HepG2 (cell line): ENCODE measurements around the gene MAGEL2. TPM values are rescaled to one million over a fixed set of nuclear protein-coding genes. Genes with fewer than 3 reads are reported as not detected.

Source experiments
- ATAC-seq: fragments of 200-7000 bp; cut with Tn5 transposase; 3 replicates; pipeline ENCODE4 v1.9.1; 2020; ENCODE audit warnings: mild to moderate bottlenecking, moderate library complexity
- BruUV-seq: library from RNA; stranded (reverse); fragments of 400-500 nt; replicated peaks from 2 replicates; lab custom pipeline; 2021; lab: Mats Ljungman, UMichigan
- CTCF ChIA-PET: fragments of 300-600 bp; formaldehyde crosslinking; extraction: SDS; loops from one replicate; lab custom pipeline; 2021; ENCODE audit warnings: low total read pairs, inconsistent platforms, low intra/inter-chr PET ratio; lab: Yijun Ruan, JAX
- POLR2A ChIA-PET: fragments of 350-600 bp; sonication (Branson Sonifier 250); formaldehyde crosslinking; loops from one replicate; lab custom pipeline; 2020; ENCODE audit warnings: antibody characterized with exemption, inconsistent platforms; lab: Yijun Ruan, JAX
- DNase-seq: peaks from one replicate; pipeline ENCODE4 v3.0.0-alpha.2; 2015; ENCODE audit warnings: low spot score
- FAIRE-seq: peaks from 3 replicates; lab custom pipeline; 2011; peaks lifted over from hg19 to GRCh38; lab: Jason Lieb, UNC
- H2AFZ ChIP-seq: one replicate; pipeline ENCODE4 v1.6.1; 2011; ENCODE audit warnings: low read length, inconsistent platforms
- H3K27ac ChIP-seq: fragments of 300-600 bp; 3 replicates; pipeline ENCODE4 v1.8.0; 2011; ENCODE audit warnings: mixed run types, mild to moderate bottlenecking, mixed read lengths, low read length, inconsistent platforms; ENCODE audit not compliant: insufficient read depth; ENCODE audit errors: extremely low read length
- H3K27me3 ChIP-seq, 2 experiments: fragments of 200-600 bp in 1 of 2; 2 replicates in 1 of 2; 3 replicates in 1 of 2; pipeline versions ENCODE4 v1.6.0 to v1.8.0; 2011; ENCODE audit warnings: low read length in 2 of 2, mild to moderate bottlenecking in 2 of 2, moderate library complexity in 2 of 2, inconsistent platforms in 1 of 2; ENCODE audit not compliant: insufficient read depth in 2 of 2, control insufficient read depth in 1 of 2
- H3K36me3 ChIP-seq, 2 experiments: fragments of 200-600 bp in 1 of 2; replicated peaks in 1 of 2; 2 replicates in 1 of 2; 3 replicates in 1 of 2; pipeline versions ENCODE4 v1.5.1 to v1.8.0; 2011; ENCODE audit warnings: low read length in 2 of 2, inconsistent platforms in 1 of 2; ENCODE audit not compliant: insufficient read depth in 2 of 2, control insufficient read depth in 1 of 2
- H3K4me1 ChIP-seq: 2 replicates; pipeline ENCODE4 v1.5.1; 2012; ENCODE audit warnings: low read length, inconsistent platforms; ENCODE audit not compliant: insufficient read depth
- H3K4me2 ChIP-seq: 2 replicates; pipeline ENCODE4 v1.6.0; 2011; ENCODE audit warnings: low read depth, low read length, inconsistent platforms
- H3K4me3 ChIP-seq, 3 experiments: fragments of 200-600 bp in 1 of 3; sonication (generic), shearing (Covaris generic) in 1 of 3; replicated peaks in 1 of 3; 2 replicates each; pipeline ENCODE4 v1.5.1; 2011 to 2016; ENCODE audit warnings: low read length in 3 of 3, inconsistent platforms in 2 of 3, low read depth in 2 of 3, mild to moderate bottlenecking in 2 of 3, control low read depth in 1 of 3, mixed read lengths in 1 of 3; ENCODE audit not compliant: insufficient read depth in 1 of 3
- H3K79me2 ChIP-seq: one replicate; pipeline ENCODE4 v1.6.1; 2011; ENCODE audit warnings: low read length, inconsistent platforms; ENCODE audit not compliant: insufficient read depth
- H3K9ac ChIP-seq: 2 replicates; pipeline ENCODE4 v1.6.0; 2011; ENCODE audit warnings: mild to moderate bottlenecking, low read depth, low read length, inconsistent platforms; ENCODE audit not compliant: insufficient read depth
- H3K9me3 ChIP-seq: 2 replicates; pipeline ENCODE4 v1.5.1; 2012; ENCODE audit warnings: mild to moderate bottlenecking, low read length
- H4K20me1 ChIP-seq: 2 replicates; pipeline ENCODE4 v1.6.0; 2011; ENCODE audit warnings: inconsistent platforms, mild to moderate bottlenecking, low read length, moderate library complexity; ENCODE audit not compliant: insufficient read depth
- CREB1 ChIP-seq, 2 experiments: fragments of 450-650 bp in 1 of 2; IDR thresholded peaks; 2 replicates each; pipeline ENCODE4 v1.6.1; 2016 to 2017; ENCODE audit warnings: control low read depth in 1 of 2, mild to moderate bottlenecking in 1 of 2, missing compliant biosample characterization in 1 of 2, missing genetic modification characterization in 1 of 2
- RAD51 ChIP-seq: fragments of 450-650 bp; IDR thresholded peaks from 2 replicates; pipeline ENCODE4 v1.6.1; 2016; ENCODE audit warnings: borderline replicate concordance
- WGBS: methylation state at CpG from one replicate; pipeline ENCODE4 v1.1.6; 2017; ENCODE audit warnings: low lambda C conversion rate; 5-methylcytosine and 5-hydroxymethylcytosine counted together
- in situ Hi-C: cut with HindIII; loops from 2 replicates; pipeline ENCODE4 v1.10.0; 2017; ENCODE audit warnings: low pct_unique_long_range_greater_than_20kb; ENCODE audit not compliant: extremely low pct_ligation_motif_present
- intact Hi-C: fragments of 100-400 bp; cut with micrococcal nuclease; formaldehyde crosslinking; loops from one replicate; pipeline ENCODE4 v1.10.0; 2022; ENCODE audit not compliant: unreplicated experiment
- polyA plus RNA-seq, 8 experiments: library from polyadenylated mRNA; depleted of rRNA in 3 of 8; stranded (reverse) in 7 of 8; unstranded in 1 of 8; fragments of >200 nt; fragmentation: Illumina TruSeq in 4 of 8; extraction: Trizol in 4 of 8; gene quantifications; 2 replicates each; pipeline versions ENCODE4 v1.2.1 to v1.2.3, GENCODE V29; 2011 to 2016; ENCODE audit warnings: low read depth in 4 of 8, missing spikeins in 1 of 8, mixed read lengths in 1 of 8; ENCODE audit not compliant: insufficient read depth in 1 of 8
- total RNA-seq, 5 experiments: library from RNA; depleted of rRNA; stranded (reverse); fragments of >200 nt; fragmentation: Illumina TruSeq; extraction: Trizol; gene quantifications; 2 replicates each; pipeline ENCODE4 v1.2.3, GENCODE V29; 2016; ENCODE audit warnings: low read depth in 1 of 5

Gene MAGEL2
- total and polyA plus RNA-seq, 2 of the 13 experiments (the other 11 are each of a cell fraction or from before 2014, with no cell fraction given) = not detected

DNA sequence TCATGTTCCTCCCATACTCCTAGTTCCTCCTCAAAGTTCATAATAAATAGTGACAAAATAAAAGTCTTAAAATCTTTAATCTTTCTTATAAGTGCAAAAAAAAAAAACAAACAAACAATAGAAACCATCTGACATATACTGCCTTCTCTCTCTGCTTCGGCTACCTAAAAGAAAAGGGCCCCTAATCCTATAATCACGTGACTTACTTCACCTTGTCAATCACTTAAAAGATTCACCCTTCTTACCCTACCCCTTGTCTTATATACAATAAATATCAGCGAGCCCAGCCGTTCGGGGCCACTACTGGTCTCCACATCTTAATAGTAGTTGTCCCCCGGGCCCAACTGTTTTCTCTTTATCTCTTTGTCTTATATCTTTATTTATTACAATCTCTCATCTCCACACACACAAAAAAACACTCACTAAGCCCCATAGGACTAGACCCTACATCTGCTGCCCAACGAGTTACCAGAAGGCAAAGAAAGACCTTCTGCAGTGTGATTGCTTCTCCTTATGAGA lies 53.4 kb downstream of the MAGEL2 start:
- ATAC-seq = no peak
- 14% methylated on average over 7 of the region's 7 CpGs for WGBS
- H3K9ac ChIP-seq = no peak overlapping the region
- no peaks in the 10 kb centered on the region for H3K36me3 ChIP-seq
- no peaks in the 10 kb centered on the region for H3K9me3 ChIP-seq
- H4K20me1 ChIP-seq = no peaks in the 10 kb centered on the region
- H3K27me3 ChIP-seq = no peaks in the 10 kb centered on the region; a peak in 1 of 5 replicates
- no peak overlapping the region for H3K27ac ChIP-seq
- BruUV-seq = no TSS peak
- no peak for FAIRE-seq
- no peaks in the 10 kb centered on the region for H3K4me1 ChIP-seq
- ChIA-PET POLR2A (no interaction called here), CTCF (no interaction called here)
- TF ChIP-seq RAD51 (peak; percentile 73), CREB1 (IDR thresholded peaks at IDR 0.05) (no peak), CREB1 (CRISPR knock-in tag; IDR thresholded peaks at IDR 0.05) (no peak)
- no peak for DNase-seq
- H2AFZ ChIP-seq = no peak overlapping the region
- no peak overlapping the region for H3K4me2 ChIP-seq
- intact Hi-C loops (loop anchor here (10.0 kb wide), 1 partner anchor 60 kb away; no protein-coding TSS in a partner anchor), in situ Hi-C loops (no loop called here)
- no peaks in the 10 kb centered on the region for H3K79me2 ChIP-seq
- no peak overlapping the region for H3K4me3 ChIP-seq

Other genes with a start within 250 kb of the MAGEL2 start
- not detected in 2 replicates for gene GOLGA6L2, start 200.6 kb downstream of the MAGEL2 start, total RNA-seq (2016; rRNA removed; fragmentation: Illumina TruSeq; extraction: Trizol)
- not detected in 2 replicates for gene GOLGA6L2, start 200.6 kb downstream of the MAGEL2 start, polyA plus RNA-seq (2011; rRNA removed)
- gene MKRN3, start 82.2 kb downstream of the MAGEL2 start, total RNA-seq (2016; rRNA removed; fragmentation: Illumina TruSeq; extraction: Trizol) = 4.6 and 5.2 TPM in 2 replicates
- 2.1 and 2.4 TPM in 2 replicates for gene MKRN3, start 82.2 kb downstream of the MAGEL2 start, polyA plus RNA-seq (2011; rRNA removed)
- not detected in 2 replicates for gene NDN, start 39.4 kb upstream of the MAGEL2 start, total RNA-seq (2016; rRNA removed; fragmentation: Illumina TruSeq; extraction: Trizol)
- gene NDN, start 39.4 kb upstream of the MAGEL2 start, polyA plus RNA-seq (2011; rRNA removed) = 0.03 TPM in 1 of 2 replicates, not detected in the other